Adrenal gland (tissue), 5 donors: ENCODE measurements around the gene ADGRA3.

Source experiments
- POLR2A ChIP-seq, 2 donors: fragments of 450-650 bp; IDR thresholded peaks; one replicate each; pipeline ENCODE4 v1.6.1; 2017; ENCODE audit warnings: antibody characterized with exemption in 2 of 2, mild to moderate bottlenecking in 2 of 2, moderate library complexity in 1 of 2
- TF ChIP-seq, protein P1 (sequence below), 6 experiments: fragments of 450-650 bp in 4 of 6; fragments of 200-600 bp in 2 of 6; sonication (generic) in 1 of 6; IDR thresholded peaks; 1 replicate in 5 of 6; 2 replicates in 1 of 6; pipeline versions ENCODE4 v1.5.1 to v1.8.0; 2016 to 2021; ENCODE audit warnings: antibody characterized with exemption in 6 of 6, mild to moderate bottlenecking in 2 of 6, moderate library complexity in 1 of 6
- donor health status: DM: no; HTN: no; CAD: no.

DNA sequence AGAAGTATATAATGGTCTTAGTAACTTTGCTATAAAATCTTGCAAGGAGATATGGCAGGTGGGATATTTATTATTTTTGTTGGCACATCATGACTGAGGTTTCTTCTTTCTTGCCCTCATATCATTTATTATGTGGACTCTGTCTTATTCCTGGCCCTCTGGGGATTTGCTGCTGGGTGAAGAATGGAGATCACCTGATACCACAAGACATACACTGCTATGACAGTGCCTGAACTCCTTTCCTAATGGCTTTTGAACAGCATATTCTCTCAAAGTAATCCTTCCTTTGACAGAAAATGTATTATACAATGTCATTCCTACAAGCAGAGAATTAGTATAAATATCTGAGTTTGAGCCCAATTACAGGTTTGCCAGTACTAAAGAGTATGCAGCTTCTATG, 22.0 kb upstream of the ADGRA3 start:
- TF ChIP-seq, protein P1, sequence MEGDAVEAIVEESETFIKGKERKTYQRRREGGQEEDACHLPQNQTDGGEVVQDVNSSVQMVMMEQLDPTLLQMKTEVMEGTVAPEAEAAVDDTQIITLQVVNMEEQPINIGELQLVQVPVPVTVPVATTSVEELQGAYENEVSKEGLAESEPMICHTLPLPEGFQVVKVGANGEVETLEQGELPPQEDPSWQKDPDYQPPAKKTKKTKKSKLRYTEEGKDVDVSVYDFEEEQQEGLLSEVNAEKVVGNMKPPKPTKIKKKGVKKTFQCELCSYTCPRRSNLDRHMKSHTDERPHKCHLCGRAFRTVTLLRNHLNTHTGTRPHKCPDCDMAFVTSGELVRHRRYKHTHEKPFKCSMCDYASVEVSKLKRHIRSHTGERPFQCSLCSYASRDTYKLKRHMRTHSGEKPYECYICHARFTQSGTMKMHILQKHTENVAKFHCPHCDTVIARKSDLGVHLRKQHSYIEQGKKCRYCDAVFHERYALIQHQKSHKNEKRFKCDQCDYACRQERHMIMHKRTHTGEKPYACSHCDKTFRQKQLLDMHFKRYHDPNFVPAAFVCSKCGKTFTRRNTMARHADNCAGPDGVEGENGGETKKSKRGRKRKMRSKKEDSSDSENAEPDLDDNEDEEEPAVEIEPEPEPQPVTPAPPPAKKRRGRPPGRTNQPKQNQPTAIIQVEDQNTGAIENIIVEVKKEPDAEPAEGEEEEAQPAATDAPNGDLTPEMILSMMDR (IDR thresholded peaks at IDR 0.05) = no peak
- TF ChIP-seq POLR2A (IDR thresholded peaks at IDR 0.05) = no peak
